OCI-LY7 (cell line): ENCODE data around the gene TPM2.

Source experiments
- CTCF ChIP-seq: fragments of 200-600 bp; sonication (generic); conservative IDR thresholded peaks from 2 replicates; pipeline ENCODE4 v1.5.1; 2014; ENCODE audit warnings: mild to moderate bottlenecking, antibody characterized with exemption, low read length, moderate library complexity, mixed read lengths
- EZH2phosphoT487 ChIP-seq: fragments of 200-600 bp; sonication (generic); IDR thresholded peaks from 2 replicates; pipeline ENCODE4 v1.6.1; 2018; ENCODE audit warnings: low read depth, borderline replicate concordance, mild to moderate bottlenecking, mixed run types, antibody characterized with exemption, low read length, moderate library complexity, mixed read lengths

GRCh38 chr9:35658968-35659220 lies 30.8 kb downstream of the TPM2 start:
- TF ChIP-seq CTCF (no peak; the same call in 1 of the 2 replicates), EZH2phosphoT487 (no peak)
